ENCODE results near the gene DUT.

GRCh38 chr15:48365575-48365974 is 34.3 kb downstream of the DUT start:
- TF ChIP-seq CTCF (IDR thresholded peaks at IDR 0.05): no peak
- no peak for TF ChIP-seq ZFX (IDR thresholded peaks at IDR 0.05; ENCODE audit: borderline replicate concordance)
